CD14-positive monocyte (primary cell): ENCODE results near the gene GPR158. TPM values are rescaled to one million over a fixed set of nuclear protein-coding genes. Genes with fewer than 3 reads are reported as not detected.

Experiments used
- DNase-seq, 3 donors: peaks; one replicate each; pipeline ENCODE4 v3.0.0-alpha.2; 2011 to 2022
- H2AFZ ChIP-seq: 2 replicates; pipeline ENCODE4 v1.6.0; 2012; ENCODE audit warnings: mild to moderate bottlenecking, low read depth, low read length, inconsistent platforms; ENCODE audit not compliant: insufficient read depth, poor library complexity, severe bottlenecking
- H3K27ac ChIP-seq, 2 donors: 1 replicate in 1 of 2; 2 replicates in 1 of 2; pipeline ENCODE4 v1.5.1; 2012 to 2013; ENCODE audit warnings: low read length in 2 of 2, control low read depth in 1 of 2, inconsistent platforms in 1 of 2, low read depth in 1 of 2, mild to moderate bottlenecking in 1 of 2
- H3K27me3 ChIP-seq, 2 donors: one replicate each; pipeline versions ENCODE4 v1.6.0 to v1.6.1; 2011 to 2013; ENCODE audit warnings: low read length in 2 of 2; ENCODE audit not compliant: control insufficient read depth in 2 of 2, insufficient read depth in 2 of 2
- H3K36me3 ChIP-seq, 2 donors: replicated peaks in 1 of 2; 1 replicate in 1 of 2; 2 replicates in 1 of 2; pipeline versions ENCODE4 v1.5.1 to v1.6.1; 2012 to 2013; ENCODE audit warnings: low read length in 2 of 2, control low read depth in 1 of 2, inconsistent platforms in 1 of 2, mild to moderate bottlenecking in 1 of 2; ENCODE audit not compliant: insufficient read depth in 2 of 2, control insufficient read depth in 1 of 2
- H3K4me1 ChIP-seq, 2 donors: 1 replicate in 1 of 2; 2 replicates in 1 of 2; pipeline versions ENCODE4 v1.5.1 to v1.6.1; 2012 to 2013; ENCODE audit warnings: low read length in 2 of 2, control low read depth in 1 of 2, inconsistent platforms in 1 of 2, mild to moderate bottlenecking in 1 of 2, moderate library complexity in 1 of 2; ENCODE audit not compliant: insufficient read depth in 2 of 2, control insufficient read depth in 1 of 2
- H3K4me2 ChIP-seq: replicated peaks from 2 replicates; pipeline ENCODE3; 2012; ENCODE audit warnings: low read length, moderate library complexity, mild to moderate bottlenecking; ENCODE audit not compliant: poor library complexity, severe bottlenecking; ENCODE audit errors: extremely low read depth
- H3K4me3 ChIP-seq, 3 experiments: fragments of 200-600 bp in 1 of 3; sonication (generic) in 1 of 3; replicated peaks in 1 of 3; 1 replicate in 2 of 3; 2 replicates in 1 of 3; pipeline ENCODE4 v1.5.1; 2011 to 2013; ENCODE audit warnings: low read length in 3 of 3, mild to moderate bottlenecking in 3 of 3, control low read depth in 2 of 3, low read depth in 2 of 3, inconsistent platforms in 1 of 3, moderate library complexity in 1 of 3
- H3K79me2 ChIP-seq: 2 replicates; pipeline ENCODE4 v1.6.0; 2012; ENCODE audit warnings: mild to moderate bottlenecking, control low read depth, inconsistent platforms, low read length, moderate library complexity; ENCODE audit not compliant: insufficient read depth
- H3K9ac ChIP-seq: 2 replicates; pipeline ENCODE4 v1.6.0; 2017; ENCODE audit warnings: low read length, mild to moderate bottlenecking; ENCODE audit not compliant: insufficient read depth, poor library complexity, severe bottlenecking
- H3K9me3 ChIP-seq, 2 donors: replicated peaks in 1 of 2; 1 replicate in 1 of 2; 2 replicates in 1 of 2; pipeline versions ENCODE4 v1.5.1 to v1.6.1; 2012 to 2013; ENCODE audit warnings: low read length in 2 of 2, control low read depth in 1 of 2; ENCODE audit not compliant: control insufficient read depth in 1 of 2, insufficient read depth in 1 of 2
- H4K20me1 ChIP-seq: 2 replicates; pipeline ENCODE4 v1.6.0; 2012; ENCODE audit warnings: mild to moderate bottlenecking, low read length, control low read depth, moderate library complexity; ENCODE audit not compliant: insufficient read depth
- H3K27ac Mint-ChIP-seq, 7 donors: one replicate each; pipeline ENCODE4 v1.8.0; 2020; ENCODE audit warnings: mild to moderate bottlenecking in 7 of 7, mixed read lengths in 7 of 7, moderate library complexity in 6 of 7, inconsistent platforms in 2 of 7
- H3K27me3 Mint-ChIP-seq, 3 donors: one replicate each; pipeline ENCODE4 v1.8.0; 2021 to 2022; ENCODE audit warnings: low read depth in 3 of 3, mild to moderate bottlenecking in 3 of 3, mixed read lengths in 3 of 3, moderate library complexity in 3 of 3, inconsistent platforms in 1 of 3
- H3K36me3 Mint-ChIP-seq, 2 donors: one replicate each; pipeline ENCODE4 v1.8.0; 2020; ENCODE audit warnings: mixed read lengths in 2 of 2, inconsistent platforms in 1 of 2, mild to moderate bottlenecking in 1 of 2
- H3K4me1 Mint-ChIP-seq: one replicate; pipeline ENCODE4 v1.8.0; 2020; ENCODE audit warnings: mild to moderate bottlenecking, mixed read lengths
- H3K4me3 Mint-ChIP-seq, 2 donors: one replicate each; pipeline ENCODE4 v1.8.0; 2020; ENCODE audit warnings: mild to moderate bottlenecking in 2 of 2, mixed read lengths in 2 of 2, moderate library complexity in 1 of 2
- H3K9me3 Mint-ChIP-seq, 7 donors: one replicate each; pipeline ENCODE4 v1.8.0; 2020 to 2022; ENCODE audit warnings: mixed read lengths in 7 of 7, mild to moderate bottlenecking in 6 of 7, moderate library complexity in 6 of 7, inconsistent platforms in 2 of 7
- CTCF ChIP-seq: fragments of 200-600 bp; IDR thresholded peaks from one replicate; pipeline ENCODE4 v1.8.0; 2022; ENCODE audit warnings: antibody characterized with exemption, mild to moderate bottlenecking
- WGBS: methylation state at CpG from one replicate; pipeline ENCODE4 v1.1.5; 2013; ENCODE audit warnings: missing lambda C conversion rate; ENCODE audit not compliant: insufficient coverage; 5-methylcytosine and 5-hydroxymethylcytosine counted together
- intact Hi-C, 2 donors: fragments of 100-400 bp; cut with micrococcal nuclease; formaldehyde crosslinking; loops; one replicate each; pipeline versions ENCODE4 v1.15.0 to v1.15.1; 2023
- polyA plus RNA-seq, 3 donors: library from polyadenylated mRNA; depleted of rRNA in 1 of 3; unstranded in 2 of 3; stranded (reverse) in 1 of 3; fragments of 300-500 nt in 2 of 3; fragments of >200 nt in 1 of 3; fragmentation: Illumina TruSeq in 2 of 3; gene quantifications; 1 replicate in 2 of 3; 2 replicates in 1 of 3; pipeline ENCODE4 v1.2.3, GENCODE V29; 2012 to 2021

GPR158 gene
- polyA plus RNA-seq, 3 donors, result not detected

- Mint-ChIP-seq H3K36me3 (no peaks in the 10 kb centered on the region), H3K27ac (no peak overlapping the region), H3K4me3 (no peak overlapping the region), H3K27me3 (no peaks in the 10 kb centered on the region), H3K9me3 (peaks cover 0 to 4% (median 0%) of the 10 kb centered on the region in 7 donors), H3K4me1 (no peaks in the 10 kb centered on the region)
- H3K27me3 ChIP-seq, result no peaks in the 10 kb centered on the region
- no peaks in the 10 kb centered on the region for H3K4me1 ChIP-seq
- H3K9me3 ChIP-seq, result no peaks in the 10 kb centered on the region
- WGBS, result 82% methylated on average over 3 of the region's 5 CpGs
- H3K4me2 ChIP-seq, result no peak overlapping the region
- no peaks in the 10 kb centered on the region for H4K20me1 ChIP-seq
- no peak for DNase-seq
- intact Hi-C loops, result no loop called here
- no peak overlapping the region for H3K9ac ChIP-seq
- TF ChIP-seq CTCF, result no peak
- H3K36me3 ChIP-seq, result no peaks in the 10 kb centered on the region
- H3K4me3 ChIP-seq, result no peak overlapping the region
- no peak overlapping the region for H3K27ac ChIP-seq
- no peaks in the 10 kb centered on the region for H3K79me2 ChIP-seq
- H2AFZ ChIP-seq, result no peak overlapping the region
Observed at GRCh38 chr10:25261558-25261957, 86.8 kb downstream of the GPR158 start.

DNA sequence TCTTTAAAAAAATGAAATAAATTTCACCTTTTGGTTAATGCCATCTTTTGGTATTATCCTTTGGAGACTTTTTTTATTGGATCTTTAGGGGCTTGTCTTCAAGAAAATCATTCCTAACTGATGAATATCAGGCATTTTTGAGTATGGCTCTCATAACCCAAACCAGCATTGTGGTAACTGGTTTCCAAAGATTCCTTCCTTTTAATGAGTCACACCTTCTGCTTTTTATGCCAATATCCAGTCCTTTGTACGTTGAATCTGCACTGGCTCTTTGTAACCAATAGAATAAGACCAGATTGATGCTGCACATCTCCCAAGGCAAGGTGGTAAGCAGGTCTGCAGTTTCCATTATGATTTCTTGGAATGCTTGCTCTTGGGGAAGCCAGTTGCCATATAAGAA, 89.1 kb downstream of the GPR158 start:
- Histone ChIP-seq H2AFZ (no peak overlapping the region), H3K4me1 (no peaks in the 10 kb centered on the region), H3K27me3 (no peaks in the 10 kb centered on the region), H3K27ac (no peak overlapping the region), H3K9ac (no peak overlapping the region), H3K4me3 (no peak overlapping the region), H3K9me3 (no peaks in the 10 kb centered on the region), H4K20me1 (no peaks in the 10 kb centered on the region), H3K36me3 (no peaks in the 10 kb centered on the region), H3K4me2 (no peak overlapping the region), H3K79me2 (no peaks in the 10 kb centered on the region)
- no peaks in the 10 kb centered on the region for H3K36me3 Mint-ChIP-seq
- no CpG with 5 or more reads among the region's 1 CpG for WGBS
- H3K27me3 Mint-ChIP-seq, result no peaks in the 10 kb centered on the region
- H3K9me3 Mint-ChIP-seq, result peaks cover 0 to 4% (median 0%) of the 10 kb centered on the region in 7 donors
- TF ChIP-seq CTCF, result no peak
- H3K4me1 Mint-ChIP-seq, result no peaks in the 10 kb centered on the region
- no peak overlapping the region for H3K27ac Mint-ChIP-seq
- H3K4me3 Mint-ChIP-seq, result no peak overlapping the region
- DNase-seq, result no peak
- intact Hi-C loops, result no loop called here
